LHCN-M2 (cell line): ENCODE data around the gene GRM4. TPM values are rescaled to one million over a fixed set of nuclear protein-coding genes. Genes with fewer than 3 reads are reported as not detected.
A peak's percentile ranks its signal among the peaks of the same experiment; 100 is the strongest.

Experiments used
- DNase-seq: peaks from one replicate; pipeline ENCODE4 v3.0.0-alpha.2; 2012; ENCODE audit warnings: low read depth
- total RNA-seq: library from RNA; depleted of rRNA; stranded (reverse); fragments of >200 nt; gene quantifications from 2 replicates; pipeline ENCODE4 v1.2.3, GENCODE V29; 2014

The GRM4 gene
- total RNA-seq, 1 experiment from 2014 or later = not detected

GRCh38 chr6:34085453-34086170, 60.3 kb downstream of the GRM4 start:
- DNase-seq = no peak

GRCh38 chr6:34084591-34085290, 61.1 kb downstream of the GRM4 start:
- DNase-seq = no peak

- DNase-seq = no peak
These were observed 62.8 kb downstream of the GRM4 start for GRCh38 chr6:34082864-34083626.

- DNase-seq = no peak
These were observed 63.5 kb downstream of the GRM4 start for GRCh38 chr6:34082348-34082747.

- DNase-seq = no peak
These were observed 65.5 kb downstream of the GRM4 start for GRCh38 chr6:34080357-34080756.

- DNase-seq = no peak
These were observed 66.0 kb downstream of the GRM4 start for GRCh38 chr6:34079899-34080298.

GRCh38 chr6:34075906-34076305, 70.0 kb downstream of the GRM4 start:
- DNase-seq = no peak

- DNase-seq = no peak
These were observed 71.7 kb downstream of the GRM4 start for GRCh38 chr6:34074064-34074742.

GRCh38 chr6:34073540-34073939, 72.3 kb downstream of the GRM4 start:
- DNase-seq = no peak

GRCh38 chr6:34072727-34073126, 73.2 kb downstream of the GRM4 start:
- DNase-seq = no peak

- no peak for DNase-seq
These were observed 74.0 kb downstream of the GRM4 start for GRCh38 chr6:34071884-34072379.

GRCh38 chr6:34071136-34071883, 74.6 kb downstream of the GRM4 start:
- no peak for DNase-seq

- no peak for DNase-seq
These were observed 75.4 kb downstream of the GRM4 start for GRCh38 chr6:34070315-34071135.

GRCh38 chr6:34068462-34069044, 77.3 kb downstream of the GRM4 start:
- DNase-seq = no peak

- DNase-seq = no peak
These were observed 78.1 kb downstream of the GRM4 start for GRCh38 chr6:34067814-34068213.

GRCh38 chr6:34066772-34067770, 78.8 kb downstream of the GRM4 start:
- no peak for DNase-seq

GRCh38 chr6:34066218-34066571, 79.7 kb downstream of the GRM4 start:
- DNase-seq = peak; percentile 15

GRCh38 chr6:34065466-34066217, 80.2 kb downstream of the GRM4 start:
- no peak for DNase-seq
